ENCODE data around the gene RNH1.

Gene RNH1

GRCh38 chr11:487571-488021, 19.4 kb downstream of the RNH1 start:
- TF ChIP-seq EZH2 (IDR thresholded peaks at IDR 0.05; ENCODE audit: borderline replicate concordance, low read depth, low read length, severe bottlenecking), result no peak
- no peak for TF ChIP-seq CTCF (IDR thresholded peaks at IDR 0.05; ENCODE audit: borderline replicate concordance, extremely low read depth, low read length, poor library complexity, severe bottlenecking)
- H3K4me3 ChIP-seq (ENCODE audit: low read depth in 1 of 2, low read length in 2 of 2), result no peak overlapping the region
- H3K9me3 ChIP-seq (ENCODE audit: insufficient read depth, low read length, severe bottlenecking), result no peaks in the 10 kb centered on the region
- peaks cover 14% of the 10 kb centered on the region; the same call in 1 of the 2 replicates for H4K20me1 ChIP-seq (ENCODE audit: insufficient read depth, low read length)
- H3K79me2 ChIP-seq (ENCODE audit: insufficient read depth, low read length), result peaks cover 11% of the 10 kb centered on the region; the same call in 1 of the 2 replicates
- H3K9ac ChIP-seq (ENCODE audit: low read depth, low read length), result no peak overlapping the region
- ATAC-seq (ENCODE audit: insufficient read depth, low read depth) (no peak), DNase-seq (no peak)
- no peak overlapping the region for H3K4me2 ChIP-seq (ENCODE audit: insufficient read depth, low read length)
- peaks cover 30% of the 10 kb centered on the region; the same call in 1 of the 2 replicates for H3K36me3 ChIP-seq (ENCODE audit: insufficient read depth, low read length)
- no peak overlapping the region for H2AFZ ChIP-seq (ENCODE audit: low read depth, low read length)
- no peaks in the 10 kb centered on the region for H3K4me1 ChIP-seq (ENCODE audit: insufficient read depth, low read length)
- no peaks in the 10 kb centered on the region for H3K27me3 ChIP-seq (ENCODE audit: insufficient read depth, low read length, poor library complexity)
- no peak overlapping the region for H3K27ac ChIP-seq (ENCODE audit: low read length)

- TF ChIP-seq EZH2 (IDR thresholded peaks at IDR 0.05; ENCODE audit: borderline replicate concordance, low read depth, low read length, severe bottlenecking), result no peak
- TF ChIP-seq CTCF (IDR thresholded peaks at IDR 0.05; ENCODE audit: borderline replicate concordance, extremely low read depth, low read length, poor library complexity, severe bottlenecking), result no peak
- Histone ChIP-seq H3K9me3 (ENCODE audit: insufficient read depth, low read length, severe bottlenecking) (no peaks in the 10 kb centered on the region), H3K79me2 (ENCODE audit: insufficient read depth, low read length) (peaks cover 11% of the 10 kb centered on the region; the same call in 1 of the 2 replicates), H2AFZ (ENCODE audit: low read depth, low read length) (no peak overlapping the region), H3K4me1 (ENCODE audit: insufficient read depth, low read length) (no peaks in the 10 kb centered on the region), H3K27me3 (ENCODE audit: insufficient read depth, low read length, poor library complexity) (no peaks in the 10 kb centered on the region), H3K27ac (ENCODE audit: low read length) (no peak overlapping the region), H3K9ac (ENCODE audit: low read depth, low read length) (no peak overlapping the region), H3K4me3 (ENCODE audit: low read depth in 1 of 2, low read length in 2 of 2) (no peak overlapping the region), H3K4me2 (ENCODE audit: insufficient read depth, low read length) (no peak overlapping the region), H3K36me3 (ENCODE audit: insufficient read depth, low read length) (peaks cover 26% of the 10 kb centered on the region; the same call in 1 of the 2 replicates), H4K20me1 (ENCODE audit: insufficient read depth, low read length) (peaks cover 14% of the 10 kb centered on the region; the same call in 1 of the 2 replicates)
- DNase-seq (no peak), ATAC-seq (ENCODE audit: insufficient read depth, low read depth) (no peak)
Observed at GRCh38 chr11:486189-486588, 20.9 kb downstream of the RNH1 start.

GRCh38 chr11:484616-485015, 22.4 kb downstream of the RNH1 start:
- Histone ChIP-seq H2AFZ (ENCODE audit: low read depth, low read length) (no peak overlapping the region), H3K4me1 (ENCODE audit: insufficient read depth, low read length) (no peaks in the 10 kb centered on the region), H3K9me3 (ENCODE audit: insufficient read depth, low read length, severe bottlenecking) (no peaks in the 10 kb centered on the region), H3K27ac (ENCODE audit: low read length) (no peak overlapping the region), H3K9ac (ENCODE audit: low read depth, low read length) (no peak overlapping the region), H4K20me1 (ENCODE audit: insufficient read depth, low read length) (peaks cover 14% of the 10 kb centered on the region; the same call in 1 of the 2 replicates), H3K4me3 (ENCODE audit: low read depth in 1 of 2, low read length in 2 of 2) (no peak overlapping the region), H3K27me3 (ENCODE audit: insufficient read depth, low read length, poor library complexity) (no peaks in the 10 kb centered on the region), H3K36me3 (ENCODE audit: insufficient read depth, low read length) (peaks cover 10% of the 10 kb centered on the region; the same call in 1 of the 2 replicates), H3K79me2 (ENCODE audit: insufficient read depth, low read length) (peaks cover 11% of the 10 kb centered on the region; the same call in 1 of the 2 replicates), H3K4me2 (ENCODE audit: insufficient read depth, low read length) (no peak overlapping the region)
- TF ChIP-seq EZH2 (IDR thresholded peaks at IDR 0.05; ENCODE audit: borderline replicate concordance, low read depth, low read length, severe bottlenecking), result no peak
- no peak for TF ChIP-seq CTCF (IDR thresholded peaks at IDR 0.05; ENCODE audit: borderline replicate concordance, extremely low read depth, low read length, poor library complexity, severe bottlenecking)
- no peak for DNase-seq
- no peak for ATAC-seq (ENCODE audit: insufficient read depth, low read depth)

All from DND-41 (cell line).